CD4-positive, CD25-positive, alpha-beta regulatory T cell (primary cell): ENCODE data around the gene MTA3. TPM values are rescaled to one million over a fixed set of nuclear protein-coding genes. Genes with fewer than 3 reads are reported as not detected.
A peak's percentile ranks its signal among the peaks of the same experiment; 100 is the strongest.
"Not testable (repeated sequence)": the region's sequence is repeated elsewhere in the genome, so short reads cannot be mapped to it uniquely, and the experiment has no call there.

Source experiments
- ATAC-seq, 2 donors: fragments of 150-1000 bp; cut with Tn5 transposase; one replicate each; pipeline ENCODE4 v1.10.0; 2021; ENCODE audit warnings: low read depth in 2 of 2, moderate number of reproducible peaks in 2 of 2, moderate library complexity in 1 of 2
- DNase-seq, 3 donors: peaks; one replicate each; pipeline versions ENCODE4 v3.0.0 to v3.0.0-alpha.2; 2012 to 2022; ENCODE audit warnings: mixed read lengths in 1 of 3
- H3K27ac ChIP-seq: one replicate; pipeline ENCODE4 v1.7.0; 2013; ENCODE audit warnings: mild to moderate bottlenecking, low read length; ENCODE audit not compliant: insufficient read depth, poor library complexity, severe bottlenecking
- H3K27me3 ChIP-seq: one replicate; pipeline ENCODE4 v1.7.0; 2013; ENCODE audit warnings: low read length; ENCODE audit not compliant: control insufficient read depth, insufficient read depth
- H3K36me3 ChIP-seq: one replicate; pipeline ENCODE4 v1.7.0; 2013; ENCODE audit warnings: mild to moderate bottlenecking, low read length, moderate library complexity; ENCODE audit not compliant: control insufficient read depth, insufficient read depth
- H3K4me1 ChIP-seq: 2 replicates; pipeline ENCODE4 v1.7.0; 2013; ENCODE audit warnings: mild to moderate bottlenecking, low read length; ENCODE audit not compliant: insufficient read depth, control insufficient read depth, poor library complexity, severe bottlenecking
- H3K4me3 ChIP-seq: one replicate; pipeline ENCODE4 v1.7.0; 2013; ENCODE audit warnings: low read depth, mild to moderate bottlenecking, low read length, moderate library complexity
- H3K9me3 ChIP-seq, 2 experiments: 1 replicate in 1 of 2; 2 replicates in 1 of 2; pipeline ENCODE4 v1.7.0; 2013; ENCODE audit warnings: low read length in 2 of 2, mild to moderate bottlenecking in 1 of 2, moderate library complexity in 1 of 2; ENCODE audit not compliant: control insufficient read depth in 2 of 2
- H3K27ac Mint-ChIP-seq, 3 donors: one replicate each; pipeline ENCODE4 v1.8.0; 2020 to 2022; ENCODE audit warnings: mild to moderate bottlenecking in 3 of 3, mixed read lengths in 3 of 3, moderate library complexity in 2 of 3
- H3K27me3 Mint-ChIP-seq: one replicate; pipeline ENCODE4 v1.8.0; 2022; ENCODE audit warnings: mild to moderate bottlenecking, mixed read lengths
- H3K36me3 Mint-ChIP-seq: one replicate; pipeline ENCODE4 v1.8.0; 2020; ENCODE audit warnings: mixed read lengths
- H3K4me1 Mint-ChIP-seq, 4 donors: one replicate each; pipeline ENCODE4 v1.8.0; 2020 to 2022; ENCODE audit warnings: mixed read lengths in 4 of 4, mild to moderate bottlenecking in 1 of 4
- H3K4me3 Mint-ChIP-seq, 4 donors: one replicate each; pipeline ENCODE4 v1.8.0; 2020 to 2022; ENCODE audit warnings: mild to moderate bottlenecking in 4 of 4, mixed read lengths in 4 of 4, moderate library complexity in 3 of 4
- H3K9me3 Mint-ChIP-seq, 7 donors: one replicate each; pipeline ENCODE4 v1.8.0; 2020 to 2022; ENCODE audit warnings: mixed read lengths in 7 of 7, mild to moderate bottlenecking in 3 of 7, moderate library complexity in 2 of 7
- polyA plus RNA-seq, 4 donors: library from polyadenylated mRNA; unstranded; fragments of 300-500 nt; fragmentation: Illumina TruSeq; gene quantifications; one replicate each; pipeline ENCODE4 v1.2.3, GENCODE V29; 2021
- total RNA-seq: library from RNA; stranded (reverse); gene quantifications from one replicate; pipeline ENCODE4 v1.2.3, GENCODE V29; 2022

Gene MTA3
- total and polyA plus RNA-seq, 5 donors from 2014 or later, result 7.7 to 20.4 (median 9.4) TPM

DNA sequence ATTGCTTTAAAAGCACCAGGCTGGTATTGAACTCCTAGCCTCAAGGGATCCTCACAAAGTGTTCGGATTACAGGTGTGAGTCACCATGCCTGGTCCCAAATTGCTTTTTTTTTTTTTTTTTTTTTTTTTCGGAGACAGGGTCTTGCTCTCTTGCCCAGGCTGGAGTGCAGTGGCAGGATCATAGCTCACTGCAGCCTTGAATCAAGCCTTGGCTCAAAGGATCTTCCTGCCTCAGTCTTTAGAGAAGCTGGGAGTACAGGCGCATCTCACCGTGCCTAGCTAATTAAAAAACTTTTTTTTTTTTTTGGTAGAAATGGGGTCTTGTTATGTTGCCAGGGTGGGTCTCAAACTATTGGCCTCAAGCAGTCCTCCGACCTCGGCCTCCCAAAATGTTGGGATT lies 12.8 kb downstream of the MTA3 start:
- Histone ChIP-seq H3K4me3 (no peak overlapping the region), H3K36me3 (peaks cover 6% of the 10 kb centered on the region), H3K4me1 (no peaks in the 10 kb centered on the region), H3K27me3 (no peaks in the 10 kb centered on the region), H3K27ac (no peak overlapping the region), H3K9me3 (no peaks in the 10 kb centered on the region)
- Mint-ChIP-seq H3K9me3 (no peaks in the 10 kb centered on the region), H3K4me3 (no peak overlapping the region), H3K36me3 (peaks cover 34% of the 10 kb centered on the region), H3K27ac (no peak overlapping the region), H3K27me3 (no peaks in the 10 kb centered on the region), H3K4me1 (peaks cover 6 to 35% (median 11%) of the 10 kb centered on the region in 4 donors)
- DNase-seq (no peak), ATAC-seq (no peak)

DNA sequence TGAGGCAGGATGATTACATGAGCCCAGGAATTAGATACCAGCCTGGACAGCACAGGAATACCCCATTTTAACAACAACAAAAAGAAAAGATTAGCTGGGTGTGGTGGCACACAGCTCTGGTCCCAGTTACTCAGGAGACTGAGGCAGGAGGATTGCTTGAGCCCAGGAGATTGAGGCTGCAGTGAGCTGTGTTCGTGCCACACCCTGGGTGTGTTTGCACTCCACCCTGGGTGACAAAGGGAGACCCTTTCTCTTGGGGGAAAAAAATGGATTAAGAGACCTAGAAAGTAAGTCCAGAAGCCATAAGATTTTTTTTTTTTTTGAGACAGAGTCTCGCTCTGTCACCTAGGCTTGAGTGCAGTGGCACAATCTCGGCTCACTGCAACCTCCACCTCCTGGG lies 16.2 kb downstream of the MTA3 start:
- peaks cover 26% of the 10 kb centered on the region for H3K36me3 Mint-ChIP-seq
- H3K4me3 Mint-ChIP-seq, H3K27ac Mint-ChIP-seq: not testable (repeated sequence)

DNA sequence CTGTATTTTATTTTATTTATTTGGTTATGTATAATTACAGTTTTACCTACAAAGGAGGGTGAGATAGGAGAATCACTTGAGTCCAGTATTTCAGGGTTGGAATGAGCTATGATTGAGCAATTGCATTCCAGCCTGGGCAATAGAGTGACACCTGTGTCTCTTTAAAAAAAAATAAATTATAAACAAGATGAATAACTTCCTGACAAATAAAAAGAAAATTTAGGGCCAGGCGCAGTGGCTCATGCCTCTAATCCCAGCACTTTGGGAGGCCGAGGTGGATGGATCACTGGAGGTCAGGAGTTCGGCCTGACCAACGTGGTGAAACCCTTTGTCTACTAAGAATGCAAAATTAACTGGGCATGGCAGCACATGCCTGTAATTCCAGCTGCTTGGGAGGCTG lies 17.3 kb downstream of the MTA3 start:
- no peak overlapping the region for H3K4me3 Mint-ChIP-seq
- Histone ChIP-seq H3K4me1 (no peaks in the 10 kb centered on the region), H3K9me3 (no peaks in the 10 kb centered on the region), H3K36me3 (no peaks in the 10 kb centered on the region), H3K27ac (no peak overlapping the region), H3K27me3 (no peaks in the 10 kb centered on the region), H3K4me3 (no peak overlapping the region)
- H3K36me3 Mint-ChIP-seq, result peaks cover 27% of the 10 kb centered on the region
- H3K27me3 Mint-ChIP-seq, result no peaks in the 10 kb centered on the region
- H3K27ac Mint-ChIP-seq, result no peak overlapping the region
- DNase-seq, result no peak
- peaks cover 4 to 18% (median 9%) of the 10 kb centered on the region in 4 donors for H3K4me1 Mint-ChIP-seq
- H3K9me3 Mint-ChIP-seq, result no peaks in the 10 kb centered on the region
- ATAC-seq, result no peak

More for the DNA sequence above, 16.2 kb downstream of the MTA3 start:
- not testable (repeated sequence) for H3K27ac ChIP-seq, ATAC-seq, DNase-seq, H3K4me3 ChIP-seq, H3K27me3 ChIP-seq, H3K4me1 ChIP-seq, H3K36me3 ChIP-seq, H3K27me3 Mint-ChIP-seq, H3K9me3 ChIP-seq, H3K9me3 Mint-ChIP-seq
- peaks cover 4 to 18% (median 8%) of the 10 kb centered on the region in 4 donors for H3K4me1 Mint-ChIP-seq

DNA sequence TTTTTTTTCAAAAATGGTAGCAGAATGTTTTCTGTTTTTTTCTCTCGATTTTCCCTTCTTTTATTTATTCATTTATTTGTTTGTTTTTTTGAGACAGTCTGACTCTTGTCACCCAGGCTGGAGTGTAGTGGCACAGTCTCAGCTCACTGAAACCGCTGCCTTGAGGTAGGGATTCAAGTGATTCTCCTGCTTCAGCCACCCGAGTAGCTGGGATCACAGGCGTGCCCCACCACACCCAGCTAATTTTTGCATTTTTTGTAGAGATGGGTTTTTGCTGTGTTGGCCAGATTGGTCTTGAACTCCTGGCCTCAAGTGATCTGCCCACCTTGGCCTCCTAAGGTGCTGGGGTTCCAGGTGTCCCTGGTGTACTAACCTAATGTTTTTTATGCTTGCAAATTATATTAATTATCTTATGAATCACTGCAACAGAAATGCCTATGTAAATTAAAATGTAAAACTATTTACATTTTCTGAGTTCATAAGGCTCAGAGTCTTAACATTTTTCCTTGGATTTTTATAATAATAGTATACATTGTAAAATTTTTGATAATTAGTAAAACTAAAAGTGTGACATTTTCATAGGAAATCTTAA lies 19.2 kb downstream of the MTA3 start:
- H3K27ac Mint-ChIP-seq, result no peak overlapping the region
- no peaks in the 10 kb centered on the region for H3K9me3 ChIP-seq
- H3K4me3 ChIP-seq, result no peak overlapping the region
- H3K4me1 ChIP-seq, result no peaks in the 10 kb centered on the region
- no peaks in the 10 kb centered on the region for H3K9me3 Mint-ChIP-seq
- DNase-seq (no peak), ATAC-seq (no peak)
- no peaks in the 10 kb centered on the region for H3K27me3 Mint-ChIP-seq
- peaks cover 25% of the 10 kb centered on the region for H3K36me3 Mint-ChIP-seq
- H3K4me3 Mint-ChIP-seq, result no peak overlapping the region
- peaks cover 4 to 16% (median 10%) of the 10 kb centered on the region in 4 donors for H3K4me1 Mint-ChIP-seq
- no peaks in the 10 kb centered on the region for H3K27me3 ChIP-seq
- H3K27ac ChIP-seq, result no peak overlapping the region
- H3K36me3 ChIP-seq, result no peaks in the 10 kb centered on the region

DNA sequence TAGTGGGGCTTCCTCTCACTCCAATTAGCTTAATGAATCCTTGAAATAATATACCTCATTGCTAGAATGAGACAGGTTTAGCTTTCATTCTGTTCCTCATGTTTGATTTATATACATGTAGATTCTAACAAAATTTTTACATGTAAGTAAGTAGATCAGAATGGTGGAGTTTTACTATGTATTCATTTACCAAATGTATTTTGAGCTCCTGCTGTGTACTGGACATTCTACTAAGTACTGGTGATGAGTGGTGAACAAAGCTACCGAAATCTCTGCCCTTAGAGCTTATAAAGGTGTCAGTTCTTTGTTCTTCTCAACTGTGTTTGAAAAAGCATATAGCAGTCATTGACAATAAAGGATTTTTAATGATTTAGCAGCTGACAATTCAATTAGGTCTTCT lies 19.7 kb downstream of the MTA3 start:
- H3K27ac ChIP-seq, result no peak overlapping the region
- H3K27ac Mint-ChIP-seq, result peak overlapping the region in 1 of 3 donors; percentile 2
- H3K4me3 Mint-ChIP-seq, result no peak overlapping the region
- H3K4me1 ChIP-seq, result no peaks in the 10 kb centered on the region
- no peaks in the 10 kb centered on the region for H3K9me3 ChIP-seq
- H3K36me3 ChIP-seq, result no peaks in the 10 kb centered on the region
- DNase-seq, result no peak
- H3K4me3 ChIP-seq, result no peak overlapping the region
- H3K4me1 Mint-ChIP-seq, result peaks cover 4 to 11% (median 10%) of the 10 kb centered on the region in 4 donors
- no peak for ATAC-seq
- peaks cover 20% of the 10 kb centered on the region for H3K36me3 Mint-ChIP-seq
- no peaks in the 10 kb centered on the region for H3K9me3 Mint-ChIP-seq
- H3K27me3 Mint-ChIP-seq, result no peaks in the 10 kb centered on the region
- H3K27me3 ChIP-seq, result no peaks in the 10 kb centered on the region

DNA sequence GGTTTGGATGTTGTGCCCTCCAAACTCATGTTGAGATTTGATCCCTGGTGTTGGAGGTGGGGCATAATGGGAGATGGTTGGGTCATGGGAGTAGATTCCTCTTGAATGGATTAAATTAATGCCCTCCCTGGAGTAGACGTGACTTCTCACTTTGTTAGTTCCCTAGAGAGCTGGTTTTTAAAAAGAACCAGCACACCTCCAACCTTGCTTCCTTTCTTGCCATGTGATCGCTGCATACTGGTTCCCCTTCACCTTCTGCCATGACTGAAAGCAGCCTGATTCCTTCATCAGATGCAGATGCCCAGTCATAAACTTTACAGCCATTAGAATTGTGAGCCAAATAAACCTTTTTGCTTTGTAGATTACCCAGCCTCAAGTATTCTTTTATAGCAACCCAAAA lies 21.7 kb downstream of the MTA3 start:
- Histone ChIP-seq H3K9me3 (no peaks in the 10 kb centered on the region), H3K36me3 (no peaks in the 10 kb centered on the region), H3K4me1 (no peaks in the 10 kb centered on the region), H3K27ac (no peak overlapping the region), H3K4me3 (no peak overlapping the region), H3K27me3 (no peaks in the 10 kb centered on the region)
- no peak for DNase-seq
- peaks cover 11% of the 10 kb centered on the region for H3K36me3 Mint-ChIP-seq
- peak overlapping the region in 2 of 3 donors; percentile 38 to 39 for H3K27ac Mint-ChIP-seq
- H3K4me3 Mint-ChIP-seq, result no peak overlapping the region
- peaks cover 4 to 11% (median 6%) of the 10 kb centered on the region in 4 donors for H3K4me1 Mint-ChIP-seq
- no peaks in the 10 kb centered on the region for H3K9me3 Mint-ChIP-seq
- no peak for ATAC-seq
- H3K27me3 Mint-ChIP-seq, result no peaks in the 10 kb centered on the region

DNA sequence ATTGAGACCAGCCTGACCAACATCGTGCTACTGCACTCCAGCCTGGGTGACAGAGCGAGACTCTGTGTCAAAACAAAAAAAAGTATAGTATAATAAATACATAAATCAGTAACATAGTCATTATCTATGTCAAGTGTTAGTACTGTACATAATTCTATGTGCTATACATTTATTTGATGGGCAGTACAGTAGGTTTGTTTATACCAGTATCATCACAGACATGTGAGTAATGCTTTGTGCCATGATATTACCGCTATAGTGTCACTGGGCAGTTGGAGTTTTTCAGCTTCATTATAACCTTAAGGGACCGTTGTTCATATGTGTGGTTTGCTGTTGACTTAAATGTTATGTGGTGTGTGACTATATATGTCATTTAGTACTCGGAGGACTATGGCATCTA lies 24.9 kb downstream of the MTA3 start:
- no peak overlapping the region for H3K27ac ChIP-seq
- ATAC-seq (no peak), DNase-seq (no peak)
- H3K9me3 ChIP-seq, result no peaks in the 10 kb centered on the region
- H3K27me3 ChIP-seq, result no peaks in the 10 kb centered on the region
- no peak overlapping the region for H3K27ac Mint-ChIP-seq
- H3K27me3 Mint-ChIP-seq, result no peaks in the 10 kb centered on the region
- no peaks in the 10 kb centered on the region for H3K36me3 ChIP-seq
- H3K9me3 Mint-ChIP-seq, result no peaks in the 10 kb centered on the region
- no peak overlapping the region for H3K4me3 Mint-ChIP-seq
- peaks cover 2 to 10% (median 4%) of the 10 kb centered on the region in 4 donors for H3K4me1 Mint-ChIP-seq
- H3K4me1 ChIP-seq, result no peaks in the 10 kb centered on the region
- no peak overlapping the region for H3K4me3 ChIP-seq
- peaks cover 11% of the 10 kb centered on the region for H3K36me3 Mint-ChIP-seq

DNA sequence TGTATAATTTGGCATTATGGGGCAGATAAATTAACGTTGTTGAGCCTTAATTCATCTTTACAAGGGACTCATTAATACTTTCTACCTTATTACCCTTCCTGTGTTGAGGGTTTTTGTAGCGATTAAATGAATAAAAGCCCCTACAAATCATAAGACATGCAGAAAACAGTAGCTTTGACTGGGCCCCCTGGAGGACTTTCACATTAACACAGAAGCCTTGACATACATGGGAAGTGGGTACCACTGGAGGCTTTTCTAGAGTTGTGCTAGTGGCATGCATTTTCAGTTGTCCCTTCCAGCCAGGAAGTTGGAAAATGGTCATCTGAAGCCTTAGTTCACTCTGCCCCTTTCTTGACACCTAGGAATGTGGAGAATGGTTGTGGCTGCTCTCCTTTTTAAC lies 30.2 kb downstream of the MTA3 start:
- ATAC-seq (no peak), DNase-seq (no peak)
- H3K27me3 Mint-ChIP-seq, result no peaks in the 10 kb centered on the region
- H3K4me3 Mint-ChIP-seq, result no peak overlapping the region
- no peaks in the 10 kb centered on the region for H3K27me3 ChIP-seq
- no peak overlapping the region for H3K27ac Mint-ChIP-seq
- no peak overlapping the region for H3K27ac ChIP-seq
- no peaks in the 10 kb centered on the region for H3K9me3 ChIP-seq
- H3K36me3 ChIP-seq, result no peaks in the 10 kb centered on the region
- H3K36me3 Mint-ChIP-seq, result no peaks in the 10 kb centered on the region
- H3K4me1 Mint-ChIP-seq, result peaks cover 0 to 15% (median 1%) of the 10 kb centered on the region in 4 donors
- no peaks in the 10 kb centered on the region for H3K9me3 Mint-ChIP-seq
- H3K4me3 ChIP-seq, result no peak overlapping the region
- H3K4me1 ChIP-seq, result no peaks in the 10 kb centered on the region
